ENCODE measurements around the gene MGP. TPM values are rescaled to one million over a fixed set of nuclear protein-coding genes. Genes with fewer than 3 reads are reported as not detected.

MGP gene
- total RNA-seq, 1 experiment from 2014 or later: not detected

GRCh38 chr12:14905269-14906004 is 19.8 kb upstream of the MGP start:
- in situ Hi-C loops (cut with HindIII; ENCODE audit: low sequenced_read_pairs): no loop called here
- DNase-seq (ENCODE audit: low spot score): peak; percentile 42

DNA sequence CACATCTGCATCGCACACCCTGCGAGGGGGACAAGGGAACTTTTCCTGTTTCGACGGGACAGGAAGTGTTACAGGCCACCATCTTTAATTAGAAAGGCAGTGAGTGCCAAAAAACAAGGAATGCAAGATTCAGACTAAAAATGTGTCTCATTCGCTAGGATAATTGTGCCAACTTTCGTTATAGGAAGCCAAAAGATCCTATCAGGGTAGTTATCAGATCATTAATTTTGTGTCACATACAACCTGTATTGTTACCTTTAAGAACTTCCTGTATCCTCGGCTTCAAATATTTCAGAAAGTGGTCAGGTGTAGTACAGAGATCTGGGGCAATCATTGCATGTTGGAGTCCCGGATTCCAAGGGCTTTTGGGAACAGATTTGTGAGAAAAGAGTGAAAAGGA is 19.2 kb upstream of the MGP start:
- in situ Hi-C loops (cut with HindIII; ENCODE audit: low sequenced_read_pairs): no loop called here

DNA sequence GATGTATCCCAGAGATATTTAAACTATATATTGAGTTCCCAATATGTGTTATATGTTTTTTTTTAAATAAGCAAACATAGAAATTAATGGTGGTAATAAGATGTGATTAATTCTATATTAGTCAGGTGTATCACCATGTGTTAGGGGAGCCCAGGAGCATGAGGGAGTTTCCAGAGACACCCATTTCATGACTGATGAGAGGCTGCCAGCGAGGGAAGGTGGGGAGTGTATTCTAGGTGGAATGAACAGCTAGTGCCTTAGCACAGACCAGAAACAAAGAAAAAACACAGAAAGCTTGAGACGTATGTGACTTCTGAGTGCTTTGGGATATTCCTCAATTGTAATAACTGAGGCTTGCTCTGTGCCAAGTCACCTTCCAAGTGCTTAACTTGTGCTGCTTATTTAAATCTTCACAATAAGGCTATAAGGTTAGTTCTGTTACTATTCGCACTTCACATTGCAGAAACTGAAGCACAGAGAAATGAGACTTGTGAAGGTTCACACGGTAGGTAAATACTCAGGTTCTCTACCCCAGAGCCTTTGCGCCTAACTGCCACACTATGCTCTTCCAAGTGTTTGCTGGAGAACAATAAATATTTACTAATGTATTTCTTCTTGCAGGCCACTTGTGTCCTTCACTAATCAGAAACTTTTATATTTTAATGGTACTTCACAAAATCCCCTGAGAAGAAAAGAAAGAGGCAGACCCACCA is 17.9 kb upstream of the MGP start:
- in situ Hi-C loops (cut with HindIII; ENCODE audit: low sequenced_read_pairs): no loop called here
- no peak for DNase-seq (ENCODE audit: low spot score)

More for the DNA sequence above, 19.2 kb upstream of the MGP start:
- no peak for DNase-seq (ENCODE audit: low spot score)

DNA sequence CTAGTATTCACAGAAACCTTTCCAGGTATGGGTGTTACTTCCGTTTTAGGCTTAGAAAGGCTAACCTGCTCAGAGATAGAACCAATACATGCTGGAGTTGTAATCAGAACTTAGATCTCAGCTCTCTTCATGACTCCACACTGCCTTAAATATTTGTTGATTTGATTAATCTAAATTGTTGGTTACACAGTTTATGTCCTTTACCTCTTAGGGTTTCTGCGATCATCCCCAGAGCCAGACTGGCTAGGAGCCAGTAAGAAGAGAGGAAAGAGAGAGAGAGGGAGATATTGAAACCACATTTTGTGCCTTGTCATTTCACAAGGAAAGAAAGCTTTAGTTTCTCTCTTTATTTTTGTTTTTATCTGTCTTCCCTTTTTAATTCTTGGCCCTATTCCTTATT is 16.8 kb upstream of the MGP start:
- in situ Hi-C loops (cut with HindIII; ENCODE audit: low sequenced_read_pairs): no loop called here
- DNase-seq (ENCODE audit: low spot score): no peak

DNA sequence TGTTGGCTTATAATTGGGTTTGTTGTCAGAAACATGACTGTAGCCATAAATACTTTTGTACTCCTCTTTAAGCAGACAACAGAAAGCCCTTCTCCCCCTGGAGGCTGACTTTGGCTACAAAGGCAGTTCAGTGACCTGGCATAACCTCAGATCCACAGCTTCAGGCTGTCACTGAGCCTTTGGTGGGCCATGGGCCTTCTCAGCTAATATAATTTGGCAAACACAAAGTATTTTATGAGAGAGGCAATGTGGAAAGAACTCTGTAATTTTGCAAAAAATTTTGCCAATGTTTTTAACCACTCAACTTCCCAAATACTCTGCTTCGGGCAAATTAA is 15.5 kb upstream of the MGP start:
- in situ Hi-C loops (cut with HindIII; ENCODE audit: low sequenced_read_pairs): no loop called here
- DNase-seq (ENCODE audit: low spot score): no peak

- DNase-seq (ENCODE audit: low spot score): no peak
- in situ Hi-C loops (cut with HindIII; ENCODE audit: low sequenced_read_pairs): no loop called here
These were observed 15.0 kb upstream of the MGP start for GRCh38 chr12:14900521-14901227.

- in situ Hi-C loops (cut with HindIII; ENCODE audit: low sequenced_read_pairs): no loop called here
- peak; percentile 84 for DNase-seq (ENCODE audit: low spot score)
These were observed 11.0 kb upstream of the MGP start for GRCh38 chr12:14896521-14897169.

- in situ Hi-C loops (cut with HindIII; ENCODE audit: low sequenced_read_pairs): no loop called here
- no peak for DNase-seq (ENCODE audit: low spot score)
These were observed 8.0 kb upstream of the MGP start for GRCh38 chr12:14893506-14894250.

GRCh38 chr12:14892726-14893505 is 7.3 kb upstream of the MGP start:
- no peak for DNase-seq (ENCODE audit: low spot score)
- in situ Hi-C loops (cut with HindIII; ENCODE audit: low sequenced_read_pairs): no loop called here

DNA sequence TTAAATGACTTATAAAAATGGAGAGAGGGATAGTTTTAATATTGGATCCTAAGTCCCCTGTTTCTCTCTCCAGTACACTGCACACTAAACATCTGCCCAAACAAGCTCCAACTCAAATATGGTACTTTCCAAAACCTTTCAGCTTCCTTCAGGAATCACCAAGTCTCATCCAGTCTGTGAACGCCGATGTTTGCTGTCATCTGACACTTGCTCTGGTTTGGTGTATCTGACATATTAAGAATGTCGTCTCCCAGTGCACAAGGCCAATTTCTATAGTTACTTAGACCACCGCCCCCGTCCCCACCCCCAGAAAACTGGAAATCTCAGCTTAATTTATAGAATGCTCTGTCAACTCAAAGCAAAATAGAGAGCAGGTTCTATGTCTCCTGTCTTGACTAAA is 5.0 kb upstream of the MGP start:
- in situ Hi-C loops (cut with HindIII; ENCODE audit: low sequenced_read_pairs): no loop called here
- no peak for DNase-seq (ENCODE audit: low spot score)

- in situ Hi-C loops (cut with HindIII; ENCODE audit: low sequenced_read_pairs): no loop called here
These were observed 617 bp upstream of the MGP start for GRCh38 chr12:14886271-14886670.

DNA sequence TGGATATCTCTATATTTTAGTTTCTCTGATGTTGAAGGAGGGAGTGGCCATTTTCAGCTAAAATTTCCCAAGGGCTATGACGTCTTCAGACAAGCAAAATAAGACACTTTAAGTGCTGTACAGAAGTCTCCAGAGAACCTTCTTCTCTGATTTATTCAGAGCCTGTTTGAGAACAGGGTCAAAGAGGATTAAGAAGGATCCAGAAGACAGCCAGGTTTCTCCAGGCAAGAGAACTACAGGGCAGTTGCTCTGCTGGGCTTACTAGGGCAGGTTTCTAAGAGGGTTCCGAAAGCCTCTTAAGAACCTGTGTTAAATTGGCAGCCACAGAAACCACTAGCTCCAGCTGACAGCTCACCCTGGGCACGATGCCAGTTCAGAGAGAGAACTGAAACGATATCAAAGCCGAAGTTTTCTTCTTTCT is 1.2 kb downstream of the MGP start:
- in situ Hi-C loops (cut with HindIII; ENCODE audit: low sequenced_read_pairs): no loop called here
- peak; percentile 89 for DNase-seq (ENCODE audit: low spot score)

More at GRCh38 chr12:14886271-14886670, 617 bp upstream of the MGP start:
- no peak for DNase-seq (ENCODE audit: low spot score)

- peak; percentile 90 for DNase-seq (ENCODE audit: low spot score)
- in situ Hi-C loops (cut with HindIII; ENCODE audit: low sequenced_read_pairs): no loop called here
These were observed 2.0 kb downstream of the MGP start for GRCh38 chr12:14883686-14884085.

GRCh38 chr12:14880890-14881453 is 4.7 kb downstream of the MGP start:
- in situ Hi-C loops (cut with HindIII; ENCODE audit: low sequenced_read_pairs): no loop called here
- no peak for DNase-seq (ENCODE audit: low spot score)

DNA sequence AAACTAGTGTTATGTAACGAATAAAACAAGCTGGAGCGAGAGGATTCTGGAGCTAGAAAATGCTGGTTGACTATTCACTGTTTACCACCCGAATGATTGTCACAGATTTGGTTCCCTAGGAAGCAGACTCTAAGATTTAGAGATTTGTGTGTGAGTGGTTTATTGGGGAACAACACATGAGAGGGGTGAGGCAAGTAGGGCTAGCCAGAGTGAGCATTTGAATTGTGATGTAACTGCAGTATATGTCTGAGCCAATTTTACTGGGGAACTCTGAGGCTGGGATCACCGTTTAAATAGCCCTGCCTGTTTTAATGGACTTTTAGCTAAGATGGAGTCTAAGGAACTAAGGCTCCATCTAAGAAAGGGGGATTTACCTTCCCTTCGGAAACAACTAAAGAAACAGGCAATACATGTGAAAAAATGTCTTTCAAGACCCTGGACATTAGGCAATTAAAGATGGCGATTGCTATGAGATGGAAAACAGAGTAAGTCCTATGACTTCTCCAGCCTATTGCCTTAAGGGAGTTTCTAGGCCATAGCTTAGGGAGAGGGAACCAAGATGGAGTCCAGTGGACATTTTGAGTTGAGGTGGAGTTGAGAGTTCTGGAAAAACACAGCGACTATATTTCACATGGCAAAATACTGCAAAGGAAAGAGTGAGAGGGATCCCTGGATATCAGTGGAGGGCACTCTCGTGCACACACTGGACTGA is 6.3 kb downstream of the MGP start:
- DNase-seq (ENCODE audit: low spot score): no peak
- in situ Hi-C loops (cut with HindIII; ENCODE audit: low sequenced_read_pairs): no loop called here

GRCh38 chr12:14878488-14878887 is 7.2 kb downstream of the MGP start:
- DNase-seq (ENCODE audit: low spot score): no peak
- in situ Hi-C loops (cut with HindIII; ENCODE audit: low sequenced_read_pairs): no loop called here

DNA sequence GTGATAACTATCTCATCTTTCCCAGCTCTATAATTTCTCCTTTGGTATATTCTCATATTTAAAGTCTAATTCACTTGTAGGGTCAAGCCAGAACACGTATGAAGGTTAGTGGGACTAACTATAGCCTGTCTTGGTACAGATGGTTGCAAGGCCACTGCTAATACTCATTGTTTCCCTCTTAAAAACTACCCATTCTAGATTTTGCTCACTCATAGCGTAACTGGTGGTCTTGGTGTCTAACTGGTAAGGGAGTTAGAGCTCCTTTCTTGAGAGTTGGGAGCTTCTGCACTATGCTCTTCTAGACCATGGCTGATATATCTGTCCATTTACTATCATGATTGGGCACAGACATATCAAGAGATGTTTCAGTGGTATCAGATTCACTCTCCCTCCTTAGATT is 8.8 kb downstream of the MGP start:
- in situ Hi-C loops (cut with HindIII; ENCODE audit: low sequenced_read_pairs): no loop called here
- no peak for DNase-seq (ENCODE audit: low spot score)

- in situ Hi-C loops (cut with HindIII; ENCODE audit: low sequenced_read_pairs): no loop called here
- peak; percentile 80 for DNase-seq (ENCODE audit: low spot score)
These were observed 10.8 kb downstream of the MGP start for GRCh38 chr12:14874882-14875281.
